Germinal center (tissue), 1 donor: ENCODE measurements around the gene CCNL1.
A peak's percentile ranks its signal among the peaks of the same experiment; 100 is the strongest.
"Not testable (repeated sequence)": the region's sequence is repeated elsewhere in the genome, so short reads cannot be mapped to it uniquely, and the experiment has no call there.

Experiments
- DNase-seq: peaks from one replicate; pipeline ENCODE4 v3.0.0; 2012; ENCODE audit warnings: mixed read lengths, low spot score

CCNL1 gene

GRCh38 chr3:157159762-157160657 is at the start of gene CCNL1:
Gene CCNL1 (minus strand): TSS chr3:157160147. CDS start chr3:157160094, 53 bp downstream.
- peak; percentile 89 for DNase-seq

GRCh38 chr3:157204880-157205279 is 44.9 kb upstream of the CCNL1 start:
- DNase-seq = no peak

GRCh38 chr3:157204431-157204830 is 44.5 kb upstream of the CCNL1 start:
- DNase-seq = no peak

- DNase-seq = peak; percentile 67
These were observed 41.8 kb upstream of the CCNL1 start for GRCh38 chr3:157201648-157202278.

GRCh38 chr3:157199841-157200240 is 39.9 kb upstream of the CCNL1 start:
- no peak for DNase-seq

GRCh38 chr3:157195965-157196364 is 36.0 kb upstream of the CCNL1 start:
- DNase-seq = no peak

- DNase-seq = not testable (repeated sequence)
These were observed 31.2 kb upstream of the CCNL1 start for GRCh38 chr3:157191149-157191548.

GRCh38 chr3:157190380-157190872 is 30.5 kb upstream of the CCNL1 start:
- no peak for DNase-seq

- no peak for DNase-seq
These were observed 28.4 kb upstream of the CCNL1 start for GRCh38 chr3:157188391-157188790.

- no peak for DNase-seq
These were observed 22.9 kb upstream of the CCNL1 start for GRCh38 chr3:157182879-157183278.

- DNase-seq = no peak
These were observed 20.3 kb upstream of the CCNL1 start for GRCh38 chr3:157180262-157180661.

GRCh38 chr3:157179365-157179803 is 19.4 kb upstream of the CCNL1 start:
- no peak for DNase-seq

GRCh38 chr3:157178503-157179364 is 18.8 kb upstream of the CCNL1 start:
- not testable (repeated sequence) for DNase-seq

- DNase-seq = not testable (repeated sequence)
These were observed 18.0 kb upstream of the CCNL1 start for GRCh38 chr3:157177801-157178453.

- no peak for DNase-seq
These were observed 17.0 kb upstream of the CCNL1 start for GRCh38 chr3:157176934-157177333.

- DNase-seq = peak; percentile 14
These were observed 16.0 kb upstream of the CCNL1 start for GRCh38 chr3:157175691-157176507.

- peak; percentile 95 for DNase-seq
These were observed 14.9 kb upstream of the CCNL1 start for GRCh38 chr3:157174649-157175498.

- DNase-seq = no peak
These were observed 14.3 kb upstream of the CCNL1 start for GRCh38 chr3:157174290-157174648.

GRCh38 chr3:157173343-157173742 is 13.4 kb upstream of the CCNL1 start:
- not testable (repeated sequence) for DNase-seq

GRCh38 chr3:157172746-157173145 is 12.8 kb upstream of the CCNL1 start:
- no peak for DNase-seq
